Measurements from ENCODE around the gene PARD3.
"Not testable (repeated sequence)": the region's sequence is repeated elsewhere in the genome, so short reads cannot be mapped to it uniquely, and the experiment has no call there.

Gene PARD3

DNA sequence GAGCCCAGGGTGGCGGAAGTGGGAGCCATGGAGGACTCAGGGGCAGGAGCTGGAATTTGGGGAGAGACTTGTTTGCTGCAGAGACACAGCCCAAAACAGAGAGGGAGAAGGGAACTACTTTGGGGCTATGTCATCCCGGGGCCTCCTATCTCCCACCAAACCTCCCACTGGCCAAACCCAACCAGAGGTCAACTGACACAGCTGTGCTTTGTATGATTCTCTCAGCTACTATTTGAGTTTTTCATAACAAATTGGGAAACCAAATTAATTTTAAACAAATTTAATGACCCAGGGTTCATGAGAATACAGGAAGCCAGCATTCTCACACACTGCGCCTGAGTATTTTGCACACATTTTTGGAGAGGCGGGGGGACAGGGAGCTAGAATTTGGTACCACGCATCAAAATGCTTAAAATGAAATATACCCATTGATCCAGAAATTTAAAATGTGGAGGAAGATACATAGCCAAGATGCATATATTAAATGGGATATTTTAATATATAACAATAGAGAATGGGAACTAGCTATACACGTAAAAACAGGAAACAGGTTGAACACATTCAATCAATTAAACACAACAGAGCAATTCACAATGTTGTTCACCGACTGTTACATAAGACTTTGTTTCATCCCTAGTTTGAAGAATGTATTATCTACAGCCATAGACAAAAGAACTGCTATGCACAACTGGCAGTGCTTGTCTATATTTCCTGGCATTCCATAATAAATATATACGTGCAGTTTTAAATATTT, 105.3 kb downstream of the PARD3 start:
- no peak for DNase-seq

DNA sequence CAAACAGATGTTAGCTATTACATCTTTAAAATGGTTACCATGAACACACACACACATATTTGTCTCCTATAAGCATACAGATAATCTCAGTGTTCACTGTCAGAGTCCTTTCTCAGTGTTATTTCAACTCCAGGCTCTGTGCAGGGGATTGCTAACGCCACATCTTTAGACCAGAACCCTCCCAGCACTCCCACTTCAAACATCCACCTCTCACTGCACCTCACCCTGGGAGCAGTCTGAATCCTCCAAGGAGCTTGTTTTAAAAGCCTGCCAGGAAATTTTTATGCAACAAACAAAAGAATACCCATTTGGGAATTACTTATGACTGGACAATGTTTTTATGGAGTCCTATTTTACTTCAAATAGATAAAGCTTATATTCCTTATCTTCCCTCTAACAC, 107.4 kb downstream of the PARD3 start:
- DNase-seq = no peak

DNA sequence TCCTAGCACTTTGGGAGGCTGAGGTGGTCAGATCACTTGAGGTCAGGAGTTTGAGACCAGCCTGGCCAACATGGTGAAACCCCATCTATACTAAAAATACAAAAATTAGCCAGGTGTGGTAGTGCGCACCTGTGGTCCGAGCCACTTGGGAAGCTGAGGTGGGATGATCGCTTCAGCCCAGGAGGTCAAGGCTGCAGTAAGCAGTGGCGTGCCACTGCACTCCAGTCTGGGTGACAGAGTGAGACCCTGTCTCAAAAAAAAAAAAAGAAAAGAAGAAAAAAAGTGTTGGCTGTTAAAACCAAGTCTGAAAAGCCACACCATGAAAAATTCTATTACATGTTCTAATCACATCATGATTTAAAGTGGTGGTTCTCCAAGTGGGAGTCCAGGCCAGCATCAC, 108.1 kb downstream of the PARD3 start:
- not testable (repeated sequence) for DNase-seq

DNA sequence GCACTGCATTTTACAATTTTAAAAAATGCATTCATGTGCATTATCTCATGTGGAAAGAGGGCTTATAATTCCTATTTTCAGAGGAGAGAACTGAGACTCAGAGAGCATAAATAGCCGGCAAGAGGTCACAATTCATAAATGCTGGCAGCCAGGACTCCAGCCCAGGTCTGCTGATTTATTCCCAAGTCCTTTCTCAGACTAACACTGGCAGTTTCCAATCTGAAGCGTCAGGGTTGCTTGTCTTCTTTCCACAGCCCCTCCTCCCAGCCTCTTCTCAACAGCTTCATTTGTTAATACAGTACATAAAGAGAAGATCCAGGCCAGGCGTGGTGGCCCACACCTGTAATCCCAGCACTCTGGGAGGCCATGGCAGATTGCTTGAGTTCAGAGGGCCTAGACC, 108.9 kb downstream of the PARD3 start:
- no peak for DNase-seq

DNA sequence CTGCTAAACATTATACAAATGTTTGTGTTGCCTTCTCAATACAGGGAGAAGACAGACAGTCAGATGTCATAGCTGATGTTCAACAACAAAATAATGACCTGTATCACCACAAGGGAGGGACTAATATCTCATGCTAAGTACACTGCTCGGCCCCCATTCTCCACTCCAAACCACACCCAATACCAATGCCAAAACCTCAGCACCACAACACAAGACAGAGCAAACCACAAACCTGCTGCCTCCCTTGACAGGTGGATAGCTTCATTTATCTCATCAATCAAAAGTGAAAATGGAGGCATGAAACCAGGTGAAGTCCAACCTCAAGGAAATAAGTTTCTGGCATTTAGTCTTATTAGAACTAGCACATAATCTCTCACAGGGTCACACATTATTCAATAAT, 109.5 kb downstream of the PARD3 start:
- no peak for DNase-seq

DNA sequence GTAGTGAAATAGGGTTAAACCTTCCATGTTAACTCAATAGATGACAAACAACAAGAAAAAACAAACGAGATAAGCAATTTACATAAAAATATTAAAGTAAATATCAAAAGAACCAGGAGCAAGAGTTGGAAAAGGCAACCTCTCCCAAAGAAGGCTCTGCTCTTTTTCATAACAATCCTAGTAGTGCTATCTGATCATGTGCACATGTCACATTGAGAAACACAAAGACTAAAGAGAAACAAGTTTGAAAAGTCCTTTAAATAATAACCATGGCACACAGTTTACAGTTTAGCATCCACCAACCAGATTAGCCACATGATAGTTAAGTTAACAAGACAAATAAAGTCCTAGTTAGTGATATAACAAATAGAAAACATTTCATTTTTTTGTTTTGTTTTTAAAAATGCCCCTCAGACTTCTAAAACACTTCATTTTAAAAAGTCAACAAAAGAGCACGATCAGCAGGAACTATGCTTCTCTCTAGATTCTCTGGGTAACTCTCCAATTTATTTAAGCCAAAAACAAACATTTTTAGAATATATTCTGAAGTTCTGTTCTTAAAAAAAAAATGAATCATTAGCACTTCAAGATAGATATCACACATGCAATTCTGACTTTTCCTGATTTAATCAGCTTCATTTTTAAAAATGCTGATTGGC, 110.4 kb downstream of the PARD3 start:
- no peak for DNase-seq

DNA sequence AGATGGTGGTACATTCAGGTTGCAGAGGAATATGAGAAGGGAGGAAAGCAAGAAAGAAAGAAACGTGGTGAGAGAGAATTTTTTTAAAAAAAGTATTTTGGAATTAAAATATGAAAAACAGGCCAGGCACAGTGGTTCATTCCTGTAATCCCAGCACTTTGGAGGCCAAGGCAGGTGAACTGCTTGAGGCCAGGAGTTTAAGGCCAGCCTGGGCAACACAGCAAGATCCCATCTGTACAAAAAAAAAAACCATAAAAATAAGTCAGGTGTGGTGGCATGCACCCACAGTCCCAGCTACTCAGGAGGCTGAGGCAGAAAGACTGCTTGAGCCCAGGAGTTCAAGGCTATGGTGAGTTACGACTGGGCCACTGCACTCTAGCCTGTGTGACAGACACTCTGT, 112.1 kb downstream of the PARD3 start:
- DNase-seq = no peak

DNA sequence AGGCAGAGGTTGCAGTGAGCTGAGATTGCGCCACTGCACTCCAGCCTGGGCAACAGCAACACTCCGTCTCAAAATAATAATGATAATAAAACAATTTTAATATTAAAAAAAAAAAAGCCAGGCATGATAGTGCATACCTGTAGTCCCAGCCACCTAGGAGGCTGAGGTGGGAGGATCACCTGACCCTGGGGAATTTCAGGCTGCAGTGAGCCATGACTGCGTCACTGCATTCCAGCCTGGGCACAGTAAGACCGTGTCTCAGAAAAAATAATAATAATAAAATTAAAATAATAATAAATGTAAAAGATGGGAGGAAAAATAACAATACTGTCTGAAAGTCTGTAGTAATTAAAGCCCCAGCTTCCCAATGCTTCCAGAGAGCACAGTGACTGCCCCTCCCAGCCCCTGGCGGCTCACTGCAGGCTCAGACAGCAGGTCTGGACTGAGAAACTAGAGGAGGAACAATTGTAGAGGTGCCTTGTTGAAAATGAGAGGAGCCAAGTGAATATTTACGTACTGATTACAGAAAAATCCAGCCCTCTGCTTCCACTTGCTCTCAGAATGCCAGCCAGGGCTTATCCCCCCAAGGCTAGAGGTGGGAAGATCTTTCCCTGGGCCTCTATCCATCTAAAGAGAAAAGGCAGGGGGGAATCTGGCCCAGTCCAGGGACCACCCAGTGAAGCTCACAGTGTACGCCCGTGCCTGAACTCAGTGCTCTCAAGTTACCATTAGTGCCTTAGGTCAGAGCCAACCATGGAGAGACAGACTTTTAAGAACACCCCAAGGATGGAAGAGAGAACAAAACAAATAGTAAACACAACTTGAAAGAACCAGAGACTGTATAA, 112.8 kb downstream of the PARD3 start:
- DNase-seq = no peak

DNA sequence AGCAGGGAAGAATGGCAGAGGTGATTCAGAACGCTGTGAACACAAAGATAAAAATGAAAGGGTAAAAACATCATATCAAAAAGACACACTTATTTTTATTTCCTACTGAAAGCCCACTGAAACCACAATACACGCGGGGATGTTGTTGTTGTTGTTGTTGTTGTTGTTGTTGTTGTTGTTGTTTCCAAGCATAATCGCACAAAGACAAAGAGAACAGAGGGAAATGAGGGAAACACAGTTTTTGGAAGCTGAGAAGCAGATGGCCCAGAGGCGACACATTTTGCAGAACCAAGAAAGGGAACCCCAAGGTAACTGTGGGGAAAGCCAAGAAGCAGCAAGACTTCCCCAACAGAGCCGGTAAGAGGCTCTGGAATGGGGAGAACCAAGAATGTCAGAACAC, 113.9 kb downstream of the PARD3 start:
- DNase-seq = no peak

DNA sequence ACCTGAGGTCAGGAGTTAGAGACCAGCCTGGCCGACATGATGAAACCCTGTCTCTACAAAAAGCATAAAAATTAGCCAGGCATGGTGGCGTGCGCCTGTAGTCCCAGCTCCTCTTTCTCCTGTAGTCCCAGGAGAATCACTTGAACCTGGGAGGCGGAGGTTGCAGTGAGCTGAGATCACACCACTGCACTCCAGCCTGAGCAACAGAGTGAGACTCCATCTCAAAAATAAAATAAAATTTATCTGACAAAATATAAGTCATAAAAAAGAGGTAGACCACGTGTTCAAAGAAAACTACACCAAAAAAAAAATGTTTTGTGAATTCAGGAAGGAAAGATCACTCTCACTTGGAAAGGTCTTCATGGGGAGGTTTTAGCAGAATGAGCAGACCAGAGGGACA, 114.3 kb downstream of the PARD3 start:
- not testable (repeated sequence) for DNase-seq

DNA sequence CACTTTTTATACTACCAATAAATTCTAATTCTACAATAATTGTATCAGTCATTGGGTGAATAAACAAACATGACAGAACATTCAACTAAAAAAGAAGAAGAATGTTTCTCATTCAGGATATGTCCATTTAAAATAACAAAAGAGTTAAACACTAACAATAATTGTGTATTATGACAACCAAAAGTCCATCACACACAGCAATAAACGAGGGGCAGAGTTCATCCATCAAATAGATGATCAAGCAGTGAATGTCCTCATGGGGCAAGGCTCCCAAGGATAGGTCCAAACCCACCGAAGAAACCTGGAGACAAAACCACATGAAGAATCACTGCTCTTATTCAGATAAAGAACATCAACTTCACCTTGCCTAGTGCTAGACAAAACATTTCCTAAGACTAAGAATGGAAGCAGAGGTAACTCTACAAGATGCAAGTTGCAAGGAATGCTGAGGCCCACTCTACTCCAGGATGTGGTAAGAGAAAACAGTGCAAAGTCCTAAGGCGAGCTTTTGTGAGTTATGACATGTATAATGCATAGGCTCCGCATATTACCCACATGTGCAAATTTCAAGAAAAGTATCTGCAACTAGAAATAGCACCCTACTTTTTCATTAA, 115.1 kb downstream of the PARD3 start:
- DNase-seq = no peak

DNA sequence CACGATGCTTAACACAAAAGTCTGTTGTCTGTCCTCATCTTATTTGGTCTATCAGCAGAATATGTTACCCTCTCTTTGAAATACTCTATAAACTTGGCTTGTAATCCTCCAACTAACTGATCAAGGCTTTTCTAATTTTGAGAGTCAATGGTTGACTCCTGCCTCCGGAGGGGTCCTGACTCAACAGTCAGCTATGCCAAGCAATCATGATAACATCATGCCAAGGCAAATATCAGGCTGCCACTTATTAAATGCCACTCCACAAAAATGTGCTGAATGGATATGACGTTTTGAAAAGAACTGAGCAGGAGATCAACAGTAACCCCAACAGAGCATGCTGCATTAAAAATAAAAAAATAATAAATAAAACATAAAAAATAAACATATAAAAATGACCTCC, 116.1 kb downstream of the PARD3 start:
- no peak for DNase-seq

DNA sequence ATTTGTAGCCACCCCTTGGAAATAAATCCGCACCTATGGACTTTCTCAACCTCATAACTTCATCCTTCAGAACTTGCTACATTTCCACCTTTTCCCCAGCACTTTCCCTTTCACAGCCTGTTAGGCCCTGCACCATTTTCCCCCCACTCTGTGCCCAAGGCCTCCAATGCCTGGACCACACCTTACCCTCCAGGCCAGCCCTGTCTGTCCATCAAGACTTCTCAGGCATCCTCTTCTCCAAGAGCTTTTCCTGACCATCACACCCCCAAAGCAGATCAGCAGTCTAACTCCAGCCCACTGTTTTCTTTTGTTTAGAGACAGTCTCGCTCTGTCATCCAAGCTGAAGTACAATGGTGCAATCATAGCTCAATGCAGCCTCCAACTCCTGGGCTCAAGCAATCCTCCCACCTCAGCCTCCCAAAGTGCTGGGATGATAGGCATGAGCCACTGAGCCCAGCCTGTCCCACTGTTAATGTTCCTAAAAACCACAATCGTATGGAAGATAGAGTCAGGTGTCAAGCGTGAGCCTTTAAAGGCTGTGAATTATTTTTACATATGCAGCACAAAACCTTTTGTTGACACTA, 116.8 kb downstream of the PARD3 start:
- no peak for DNase-seq

DNA sequence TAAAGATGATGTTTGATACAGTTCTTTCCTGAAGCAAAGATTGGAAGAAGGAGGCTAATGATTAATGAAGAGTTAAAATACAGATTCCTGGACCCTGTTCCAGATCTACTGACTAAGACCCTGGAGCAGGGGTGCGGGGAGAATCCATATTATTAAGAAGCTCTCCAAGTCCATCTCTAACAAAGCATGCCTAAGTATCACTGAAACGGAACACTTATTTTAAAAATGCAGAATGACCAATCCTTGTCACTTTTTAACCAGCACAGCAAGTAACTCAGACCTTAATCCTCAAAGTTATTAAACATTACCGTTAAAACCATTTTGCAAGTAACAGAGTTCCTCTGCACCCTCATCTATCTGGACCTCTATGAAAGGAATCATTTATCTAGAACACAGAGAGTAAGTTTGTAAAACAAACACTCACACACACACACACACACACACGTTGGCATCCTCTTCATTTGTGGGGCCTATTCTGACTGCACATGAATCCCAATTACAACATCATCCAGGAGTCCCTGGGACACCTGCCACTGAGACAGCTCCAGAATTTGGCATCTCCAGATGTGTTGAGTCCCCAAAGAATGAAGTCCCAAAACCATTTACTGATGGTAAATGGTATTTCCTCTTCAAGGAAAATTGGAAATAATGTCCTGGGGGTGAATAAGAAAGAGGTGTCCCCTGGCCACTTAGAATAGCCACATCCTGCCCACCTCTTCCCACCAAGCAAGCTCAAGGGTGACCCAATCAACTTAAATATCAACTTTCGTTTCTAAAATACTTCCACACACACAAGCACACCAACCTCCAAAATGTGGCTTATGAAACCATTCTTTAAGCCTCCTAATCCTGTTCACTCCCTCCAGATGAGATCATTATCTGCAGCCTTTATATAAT, 117.5 kb downstream of the PARD3 start:
- no peak for DNase-seq

DNA sequence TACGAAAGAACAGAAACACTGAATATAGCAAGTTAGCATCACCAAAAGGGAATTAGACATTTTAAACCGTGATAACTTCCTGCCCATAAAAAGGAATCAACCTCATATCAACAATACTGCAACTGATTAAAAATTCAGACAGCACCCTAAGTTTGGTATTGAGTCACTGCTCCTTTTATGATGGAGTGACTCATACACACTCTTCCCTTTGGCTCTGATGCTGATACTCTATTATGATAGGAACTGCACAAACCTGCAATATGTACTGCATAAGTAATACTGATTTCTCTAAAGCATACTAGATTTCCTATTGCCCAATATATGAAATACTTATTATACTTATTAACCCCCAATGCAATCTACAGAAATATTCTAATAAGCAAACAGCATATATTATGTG, 118.7 kb downstream of the PARD3 start:
- DNase-seq = no peak

DNA sequence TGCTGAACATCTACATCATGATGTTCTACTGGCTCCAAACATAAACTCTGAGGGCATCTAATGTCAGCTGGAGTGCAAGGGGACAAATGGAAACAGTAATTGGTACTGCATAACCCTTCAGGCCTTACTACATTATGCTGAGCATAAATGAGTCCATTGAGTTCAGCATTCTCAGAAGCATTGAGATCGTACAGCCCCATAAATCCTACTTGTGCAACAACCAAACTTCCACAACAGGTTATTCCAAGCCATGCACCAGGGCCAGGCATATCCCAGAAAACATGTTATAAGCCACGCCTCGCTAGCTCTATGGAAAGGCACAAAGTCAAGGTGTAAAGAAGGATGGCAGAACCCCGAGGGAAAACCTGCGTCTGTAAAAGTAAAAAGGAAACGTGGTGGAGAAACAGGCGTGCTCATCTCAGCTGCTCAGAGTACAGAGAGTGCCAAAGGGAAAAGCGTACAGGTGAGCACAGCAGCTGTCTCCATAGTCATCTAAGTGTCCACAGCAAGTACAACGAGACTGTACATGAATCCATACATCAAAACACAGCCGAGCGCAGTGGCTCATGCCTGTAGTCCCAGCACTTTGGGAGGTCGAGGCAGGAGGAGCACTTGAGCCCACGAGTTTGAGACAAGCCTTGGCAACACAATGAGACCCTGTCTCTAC, 124.6 kb downstream of the PARD3 start:
- no peak for DNase-seq

DNA sequence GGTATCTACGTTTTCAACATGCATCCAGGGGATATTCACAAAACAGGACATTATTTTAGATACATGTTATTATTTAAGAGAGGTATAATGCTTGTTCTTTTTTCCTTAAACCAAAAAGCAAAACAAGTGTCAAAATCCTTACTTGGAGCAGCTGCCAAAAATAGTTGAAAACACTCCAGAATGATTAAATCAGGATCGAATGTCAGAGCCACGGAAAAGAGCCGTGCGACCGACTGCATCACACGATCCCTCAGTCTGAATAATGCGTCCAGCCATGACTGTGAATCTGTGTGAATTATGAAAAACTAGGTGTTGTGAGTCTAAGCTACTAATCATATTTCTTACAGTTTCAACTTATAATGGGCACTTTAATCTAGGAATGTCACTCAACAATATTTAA, 126.0 kb downstream of the PARD3 start:
- DNase-seq = no peak

DNA sequence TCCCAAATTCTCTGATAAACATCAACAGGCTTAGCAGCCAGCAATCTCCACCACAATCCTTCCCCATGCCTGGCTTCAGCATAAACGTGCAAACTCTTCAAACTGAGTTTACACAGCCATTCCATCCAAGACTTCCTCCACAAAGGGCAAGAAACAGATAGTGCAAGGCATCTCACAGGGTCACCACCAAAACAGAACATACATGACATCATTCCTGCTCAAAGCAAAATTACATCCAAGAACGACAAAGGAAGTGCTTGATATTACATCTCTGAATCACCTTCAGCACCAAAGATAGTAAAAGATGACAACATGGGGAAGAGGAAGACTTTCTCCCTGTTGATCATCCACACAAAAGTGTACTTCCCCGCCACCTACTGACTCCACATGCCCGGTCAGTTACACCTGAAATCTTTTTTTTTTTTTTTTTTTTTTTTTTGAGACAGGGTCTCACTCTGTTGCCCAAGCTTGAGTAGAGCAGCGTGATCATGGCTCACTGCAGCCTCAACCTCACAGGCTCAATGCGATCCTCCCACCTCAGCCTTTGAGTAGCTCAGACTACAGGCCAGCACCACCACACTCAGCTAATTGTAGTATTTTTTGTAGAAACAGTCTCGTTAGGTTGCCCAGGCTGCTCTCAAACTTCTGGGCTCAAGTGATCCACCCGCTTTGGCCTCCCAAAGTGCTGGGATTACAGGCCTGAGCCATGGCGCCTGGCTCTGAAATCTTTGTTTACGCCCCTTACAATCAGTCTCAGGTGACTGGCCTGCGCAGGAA, 127.5 kb downstream of the PARD3 start:
- DNase-seq = no peak

DNA sequence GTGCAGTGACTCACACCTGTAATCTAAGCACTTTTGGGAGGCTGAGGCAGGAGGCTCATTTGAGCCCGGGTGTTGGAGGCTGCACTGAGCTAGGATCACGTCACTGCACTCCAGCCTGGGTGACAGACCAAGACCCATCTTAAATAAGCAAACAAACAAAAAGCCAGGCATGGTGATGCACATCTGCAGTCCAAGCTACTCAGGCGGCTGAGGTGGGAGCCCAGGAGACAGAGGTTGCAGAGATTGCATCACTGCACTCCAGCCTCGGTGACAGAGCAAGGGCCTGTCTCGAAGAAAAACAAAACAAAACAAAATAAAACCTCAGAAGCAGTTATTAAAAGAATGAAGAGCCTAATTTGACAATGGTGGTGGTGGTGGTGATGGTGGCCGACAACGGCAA, 132.5 kb downstream of the PARD3 start:
- DNase-seq = no peak

DNA sequence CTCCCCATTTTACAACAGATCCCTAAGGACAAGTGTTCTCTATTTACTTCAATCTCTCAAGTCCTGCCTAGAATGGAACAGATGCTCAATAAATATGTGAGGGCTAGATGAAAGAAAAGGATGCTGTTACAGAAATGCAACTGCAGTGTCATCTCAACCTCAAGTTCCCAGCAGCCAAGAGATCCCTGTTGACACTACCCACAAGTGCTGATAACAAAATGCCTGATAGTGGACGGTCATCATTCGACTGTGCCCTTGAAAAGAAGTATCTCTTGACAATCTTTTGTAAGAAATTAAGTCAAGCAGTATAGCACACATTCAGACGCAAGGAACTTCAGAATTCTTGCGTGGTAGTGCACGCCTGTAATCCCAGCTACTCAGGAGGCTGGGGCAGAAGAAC, 133.2 kb downstream of the PARD3 start:
- no peak for DNase-seq

DNA sequence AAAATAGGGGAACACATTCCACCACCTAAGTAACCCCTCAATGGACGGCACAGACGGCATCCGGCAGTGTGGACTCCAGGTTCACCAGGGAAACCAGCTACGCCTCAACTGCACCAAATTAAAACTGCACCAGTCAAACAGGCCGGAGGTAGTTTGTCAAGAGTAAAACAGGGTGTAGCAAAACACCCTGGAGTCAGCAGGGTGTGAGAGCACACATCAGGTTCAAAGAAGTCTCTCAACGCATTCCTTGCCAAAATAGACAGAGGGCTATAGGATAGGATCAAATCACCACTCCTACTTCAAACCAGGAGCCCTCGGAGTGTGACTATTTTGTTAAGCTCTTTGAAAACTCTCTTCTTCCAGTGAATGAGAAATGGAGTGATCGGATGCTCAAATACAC, 135.9 kb downstream of the PARD3 start:
- no peak for DNase-seq

Data from CD4-positive, alpha-beta T cell treated with Interleukin-10 for 1 hour (primary cell).